OCI-LY1 (cell line): ENCODE measurements around the gene ABCC4.

ENCODE experiments used
- EZH2 ChIP-seq: fragments of 200-600 bp; sonication (generic), shearing (Covaris generic); IDR thresholded peaks from 2 replicates; pipeline ENCODE4 v1.8.0; 2017; ENCODE audit warnings: borderline replicate concordance, mixed run types, mild to moderate bottlenecking, antibody characterized with exemption, low read length, moderate library complexity, mixed read lengths
- TF ChIP-seq, protein P1 (sequence below): fragments of 200-600 bp; sonication (generic), shearing (Covaris generic); IDR thresholded peaks from 2 replicates; pipeline ENCODE4 v1.5.1; 2017; ENCODE audit warnings: mild to moderate bottlenecking, antibody characterized with exemption, low read length, moderate library complexity, mixed read lengths

DNA sequence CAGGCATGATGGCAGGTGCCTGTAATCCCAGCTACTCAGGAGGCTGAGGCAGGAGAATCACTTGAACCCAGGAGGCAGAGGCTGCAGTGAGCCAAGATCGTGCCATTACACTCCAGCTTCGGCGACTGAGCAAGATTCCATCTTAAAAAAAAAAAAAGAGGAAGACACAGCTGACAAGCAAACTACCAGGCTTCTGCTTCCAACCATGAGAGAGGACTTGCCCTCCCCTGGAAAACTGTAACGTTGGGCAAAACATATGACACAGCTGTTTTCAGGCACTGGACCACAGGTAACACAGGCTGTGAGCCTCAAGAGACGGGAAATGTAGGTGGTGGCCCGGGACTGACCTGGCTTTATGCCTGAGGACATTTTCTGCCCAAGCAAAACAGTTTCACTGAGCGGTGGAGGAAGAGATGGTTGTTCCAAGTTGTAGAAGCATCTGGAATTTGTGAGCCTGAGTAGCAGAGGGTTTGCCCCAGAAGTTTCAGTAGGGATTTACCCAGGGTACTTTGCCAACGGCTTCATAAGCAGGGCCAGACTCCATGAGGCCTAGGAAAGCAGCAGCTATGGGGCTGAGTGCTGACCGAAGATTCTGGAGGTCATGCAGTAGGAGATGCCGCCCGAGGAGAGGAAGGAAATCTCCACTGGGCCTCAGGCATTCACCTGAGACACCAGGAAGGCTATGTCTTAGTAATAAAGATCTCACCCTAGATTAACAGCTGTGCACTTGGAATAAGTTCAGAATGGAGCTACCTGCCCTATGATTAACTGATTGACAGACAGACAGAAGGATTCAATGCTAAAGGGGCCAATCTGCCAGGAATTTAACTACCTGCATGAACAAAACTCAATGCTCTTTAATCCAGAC is 88.0 kb downstream of the ABCC4 start:
- TF ChIP-seq, protein P1, sequence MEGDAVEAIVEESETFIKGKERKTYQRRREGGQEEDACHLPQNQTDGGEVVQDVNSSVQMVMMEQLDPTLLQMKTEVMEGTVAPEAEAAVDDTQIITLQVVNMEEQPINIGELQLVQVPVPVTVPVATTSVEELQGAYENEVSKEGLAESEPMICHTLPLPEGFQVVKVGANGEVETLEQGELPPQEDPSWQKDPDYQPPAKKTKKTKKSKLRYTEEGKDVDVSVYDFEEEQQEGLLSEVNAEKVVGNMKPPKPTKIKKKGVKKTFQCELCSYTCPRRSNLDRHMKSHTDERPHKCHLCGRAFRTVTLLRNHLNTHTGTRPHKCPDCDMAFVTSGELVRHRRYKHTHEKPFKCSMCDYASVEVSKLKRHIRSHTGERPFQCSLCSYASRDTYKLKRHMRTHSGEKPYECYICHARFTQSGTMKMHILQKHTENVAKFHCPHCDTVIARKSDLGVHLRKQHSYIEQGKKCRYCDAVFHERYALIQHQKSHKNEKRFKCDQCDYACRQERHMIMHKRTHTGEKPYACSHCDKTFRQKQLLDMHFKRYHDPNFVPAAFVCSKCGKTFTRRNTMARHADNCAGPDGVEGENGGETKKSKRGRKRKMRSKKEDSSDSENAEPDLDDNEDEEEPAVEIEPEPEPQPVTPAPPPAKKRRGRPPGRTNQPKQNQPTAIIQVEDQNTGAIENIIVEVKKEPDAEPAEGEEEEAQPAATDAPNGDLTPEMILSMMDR = no peak
- TF ChIP-seq EZH2 = no peak
